ENCODE results near the gene CFAP73.
A peak's percentile ranks its signal among the peaks of the same experiment; 100 is the strongest.

CFAP73 gene

DNA sequence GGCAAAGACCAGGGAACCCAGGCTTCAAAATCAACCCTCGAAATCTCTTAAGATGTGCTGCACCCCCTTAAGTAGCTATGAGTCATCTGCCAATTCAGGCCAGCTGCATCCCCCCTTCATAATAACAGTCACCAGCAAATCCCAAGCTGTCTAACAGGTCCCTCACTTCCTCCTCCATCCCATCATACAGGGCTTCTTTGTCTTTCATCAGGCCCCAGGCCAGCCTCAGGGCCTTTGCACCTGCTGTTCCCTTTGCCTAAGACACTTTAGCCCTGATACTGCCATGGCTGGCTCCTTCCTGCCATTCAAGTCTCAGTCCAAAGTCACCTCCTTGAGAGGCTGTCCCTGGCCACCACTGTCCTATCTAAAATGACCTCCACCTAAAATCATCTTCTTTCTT, 18.0 kb upstream of the CFAP73 start:
- Histone ChIP-seq H3K18ac (ENCODE audit: low read length) (no peak overlapping the region), H3K4ac (ENCODE audit: low read depth, low read length) (no peak overlapping the region), H3K79me1 (ENCODE audit: low read length) (no peaks in the 10 kb centered on the region), H2BK5ac (ENCODE audit: low read length) (no peak overlapping the region), H3K27ac (ENCODE audit: low read depth, low read length) (no peak overlapping the region), H3K9ac (ENCODE audit: low read length) (no peak overlapping the region), H2BK120ac (ENCODE audit: low read depth, low read length) (no peak overlapping the region), H3K4me2 (ENCODE audit: low read length) (no peak overlapping the region), H3K56ac (ENCODE audit: low read length) (no peak overlapping the region), H3K79me2 (ENCODE audit: control insufficient read depth, insufficient read depth, low read length) (no peaks in the 10 kb centered on the region), H3K27me3 (ENCODE audit: insufficient read depth, low read length, poor library complexity) (no peaks in the 10 kb centered on the region), H2BK15ac (replicated peaks; ENCODE audit: low read depth) (no peak overlapping the region), H3K4me1 (ENCODE audit: control insufficient read depth, low read depth, low read length) (peaks cover 6% of the 10 kb centered on the region), H3K4me3 (ENCODE audit: low read length) (no peak overlapping the region), H3K36me3 (ENCODE audit: control insufficient read depth, insufficient read depth, low read length) (no peaks in the 10 kb centered on the region), H4K5ac (ENCODE audit: low read length) (no peak overlapping the region), H2AK5ac (ENCODE audit: low read length) (no peak overlapping the region), H3K23ac (ENCODE audit: low read length) (no peak overlapping the region), H4K8ac (ENCODE audit: low read depth, low read length) (no peak overlapping the region)
- no peak for DNase-seq
- no CpG with 5 or more reads among the region's 1 CpG for WGBS (ENCODE audit: extremely low coverage, insufficient coverage, low lambda C conversion rate)

DNA sequence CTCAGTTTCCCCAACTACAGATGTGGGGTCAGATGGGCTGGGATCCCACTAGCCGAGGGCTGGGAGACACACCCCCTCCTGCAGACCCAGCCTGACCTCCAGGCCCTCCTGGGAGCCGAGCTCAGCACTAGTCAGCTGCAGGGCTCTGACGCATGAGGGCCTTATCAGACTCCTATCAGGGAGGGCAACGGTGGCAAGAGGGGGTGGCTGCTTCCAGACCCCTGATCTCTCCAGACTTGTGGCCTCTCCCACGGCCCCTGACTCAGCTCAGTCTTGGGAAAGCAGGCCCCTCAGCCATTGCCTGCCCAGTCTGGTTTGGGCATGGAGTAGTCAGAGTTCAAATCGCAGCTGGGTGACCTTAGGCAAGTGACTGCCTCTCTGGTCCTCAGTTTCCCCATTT, 16.5 kb upstream of the CFAP73 start:
- Histone ChIP-seq H2BK120ac (ENCODE audit: low read depth, low read length) (no peak overlapping the region), H4K8ac (ENCODE audit: low read depth, low read length) (no peak overlapping the region), H3K9ac (ENCODE audit: low read length) (no peak overlapping the region), H3K4ac (ENCODE audit: low read depth, low read length) (no peak overlapping the region), H4K5ac (ENCODE audit: low read length) (no peak overlapping the region), H3K79me2 (ENCODE audit: control insufficient read depth, insufficient read depth, low read length) (no peaks in the 10 kb centered on the region), H3K27me3 (ENCODE audit: insufficient read depth, low read length, poor library complexity) (no peaks in the 10 kb centered on the region), H3K27ac (ENCODE audit: low read depth, low read length) (no peak overlapping the region), H2BK15ac (replicated peaks; ENCODE audit: low read depth) (no peak overlapping the region), H3K23ac (ENCODE audit: low read length) (no peak overlapping the region), H2AK5ac (ENCODE audit: low read length) (no peak overlapping the region), H3K36me3 (ENCODE audit: control insufficient read depth, insufficient read depth, low read length) (no peaks in the 10 kb centered on the region), H3K18ac (ENCODE audit: low read length) (no peak overlapping the region), H3K56ac (ENCODE audit: low read length) (no peak overlapping the region), H3K4me2 (ENCODE audit: low read length) (no peak overlapping the region), H3K79me1 (ENCODE audit: low read length) (no peaks in the 10 kb centered on the region), H3K4me3 (ENCODE audit: low read length) (no peak overlapping the region), H2BK5ac (ENCODE audit: low read length) (no peak overlapping the region), H3K4me1 (ENCODE audit: control insufficient read depth, low read depth, low read length) (peaks cover 6% of the 10 kb centered on the region)
- no peak for DNase-seq
- no CpG with 5 or more reads among the region's 6 CpGs for WGBS (ENCODE audit: extremely low coverage, insufficient coverage, low lambda C conversion rate)

DNA sequence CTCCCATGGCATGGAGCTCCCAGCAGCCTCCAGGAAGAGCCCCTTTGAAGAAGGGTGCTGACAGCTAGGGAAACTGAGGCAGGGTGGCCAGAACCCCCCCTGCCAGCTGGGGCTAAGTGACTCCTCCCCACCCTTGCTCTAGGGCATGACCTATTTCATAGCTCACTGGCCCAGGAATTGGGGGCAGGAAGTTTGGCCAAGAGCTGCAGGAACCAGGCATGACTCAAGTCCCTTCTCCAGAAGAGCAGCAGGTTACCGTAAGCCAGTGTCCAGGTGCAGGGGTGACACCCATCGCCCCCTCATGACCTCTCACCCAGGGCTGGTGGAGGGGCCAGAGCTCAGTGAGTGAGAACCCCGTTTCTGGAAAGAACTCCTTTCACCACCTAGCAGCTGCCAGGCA, 15.9 kb upstream of the CFAP73 start:
- Histone ChIP-seq H2BK120ac (ENCODE audit: low read depth, low read length) (no peak overlapping the region), H3K4me3 (ENCODE audit: low read length) (no peak overlapping the region), H4K8ac (ENCODE audit: low read depth, low read length) (no peak overlapping the region), H3K79me1 (ENCODE audit: low read length) (no peaks in the 10 kb centered on the region), H3K4me2 (ENCODE audit: low read length) (no peak overlapping the region), H3K23ac (ENCODE audit: low read length) (no peak overlapping the region), H3K27ac (ENCODE audit: low read depth, low read length) (no peak overlapping the region), H3K4ac (ENCODE audit: low read depth, low read length) (no peak overlapping the region), H3K18ac (ENCODE audit: low read length) (no peak overlapping the region), H2BK5ac (ENCODE audit: low read length) (no peak overlapping the region), H4K5ac (ENCODE audit: low read length) (no peak overlapping the region), H2BK15ac (replicated peaks; ENCODE audit: low read depth) (no peak overlapping the region), H2AK5ac (ENCODE audit: low read length) (no peak overlapping the region), H3K4me1 (ENCODE audit: control insufficient read depth, low read depth, low read length) (peaks cover 6% of the 10 kb centered on the region), H3K36me3 (ENCODE audit: control insufficient read depth, insufficient read depth, low read length) (no peaks in the 10 kb centered on the region), H3K56ac (ENCODE audit: low read length) (no peak overlapping the region), H3K79me2 (ENCODE audit: control insufficient read depth, insufficient read depth, low read length) (no peaks in the 10 kb centered on the region), H3K9ac (ENCODE audit: low read length) (no peak overlapping the region), H3K27me3 (ENCODE audit: insufficient read depth, low read length, poor library complexity) (no peaks in the 10 kb centered on the region)
- no CpG with 5 or more reads among the region's 3 CpGs for WGBS (ENCODE audit: extremely low coverage, insufficient coverage, low lambda C conversion rate)
- no peak for DNase-seq

DNA sequence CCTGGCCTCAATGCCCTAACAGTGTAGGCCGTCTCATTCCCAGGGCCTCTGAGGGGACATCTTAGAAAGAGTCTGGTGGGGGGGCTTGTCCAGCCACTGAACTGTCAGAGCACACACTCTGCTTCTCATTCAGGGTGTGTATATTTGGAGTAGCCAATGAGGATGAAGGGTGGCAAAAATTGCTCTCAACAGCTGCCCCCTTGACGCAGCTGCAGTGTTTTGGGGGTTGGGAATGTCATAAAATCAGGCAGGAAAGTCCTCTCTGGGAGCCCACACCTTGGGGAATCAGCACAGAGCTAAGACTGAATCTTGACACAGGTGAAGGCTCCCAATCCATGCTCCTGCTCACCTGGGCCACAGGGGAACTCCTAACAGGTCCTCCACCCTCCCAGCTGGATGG, 15.5 kb upstream of the CFAP73 start:
- Histone ChIP-seq H2BK5ac (ENCODE audit: low read length) (no peak overlapping the region), H3K56ac (ENCODE audit: low read length) (no peak overlapping the region)
- no CpG with 5 or more reads among the region's 2 CpGs for WGBS (ENCODE audit: extremely low coverage, insufficient coverage, low lambda C conversion rate)

DNA sequence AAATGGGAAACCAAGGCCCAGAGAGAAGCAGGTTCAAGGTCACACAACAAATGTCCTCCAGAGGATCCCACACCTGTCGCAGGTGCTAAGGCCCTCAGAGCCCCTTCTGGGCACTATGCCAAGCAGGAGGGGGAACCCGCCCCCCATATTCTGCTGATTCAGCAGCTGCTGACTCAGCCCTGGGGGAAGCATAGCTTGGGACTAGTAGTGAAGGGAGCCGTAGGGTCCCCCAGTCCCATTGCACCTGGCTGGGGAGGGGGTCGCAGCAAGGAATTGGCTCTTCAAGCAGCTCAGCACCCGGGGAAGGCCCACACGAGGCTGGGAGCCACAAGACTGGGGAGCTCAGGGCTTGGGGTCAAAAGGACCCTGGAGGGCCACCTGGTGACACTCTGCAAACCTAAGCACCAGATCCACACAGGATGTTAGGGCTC, 15.0 kb upstream of the CFAP73 start:
- Histone ChIP-seq H3K79me1 (ENCODE audit: low read length) (no peaks in the 10 kb centered on the region), H3K79me2 (ENCODE audit: control insufficient read depth, insufficient read depth, low read length) (no peaks in the 10 kb centered on the region), H2BK5ac (ENCODE audit: low read length) (no peak overlapping the region), H2BK120ac (ENCODE audit: low read depth, low read length) (no peak overlapping the region), H3K27me3 (ENCODE audit: insufficient read depth, low read length, poor library complexity) (no peaks in the 10 kb centered on the region), H3K4me3 (ENCODE audit: low read length) (no peak overlapping the region), H3K4me2 (ENCODE audit: low read length) (no peak overlapping the region), H3K18ac (ENCODE audit: low read length) (no peak overlapping the region), H4K5ac (ENCODE audit: low read length) (no peak overlapping the region), H3K9ac (ENCODE audit: low read length) (peak overlapping the region; percentile 74), H2BK15ac (replicated peaks; ENCODE audit: low read depth) (no peak overlapping the region), H3K36me3 (ENCODE audit: control insufficient read depth, insufficient read depth, low read length) (no peaks in the 10 kb centered on the region), H3K27ac (ENCODE audit: low read depth, low read length) (no peak overlapping the region), H3K23ac (ENCODE audit: low read length) (no peak overlapping the region), H3K56ac (ENCODE audit: low read length) (peak overlapping the region; percentile 89), H3K4me1 (ENCODE audit: control insufficient read depth, low read depth, low read length) (peaks cover 6% of the 10 kb centered on the region), H2AK5ac (ENCODE audit: low read length) (no peak overlapping the region), H4K8ac (ENCODE audit: low read depth, low read length) (no peak overlapping the region), H3K4ac (ENCODE audit: low read depth, low read length) (no peak overlapping the region)
- DNase-seq, result no peak
- no CpG with 5 or more reads among the region's 6 CpGs for WGBS (ENCODE audit: extremely low coverage, insufficient coverage, low lambda C conversion rate)

More for the DNA sequence above, 15.5 kb upstream of the CFAP73 start:
- H3K18ac ChIP-seq (ENCODE audit: low read length), result no peak overlapping the region
- H3K4me3 ChIP-seq (ENCODE audit: low read length), result no peak overlapping the region
- no peak overlapping the region for H4K8ac ChIP-seq (ENCODE audit: low read depth, low read length)
- no peaks in the 10 kb centered on the region for H3K27me3 ChIP-seq (ENCODE audit: insufficient read depth, low read length, poor library complexity)
- H2AK5ac ChIP-seq (ENCODE audit: low read length), result no peak overlapping the region
- H3K27ac ChIP-seq (ENCODE audit: low read depth, low read length), result no peak overlapping the region
- no peaks in the 10 kb centered on the region for H3K36me3 ChIP-seq (ENCODE audit: control insufficient read depth, insufficient read depth, low read length)
- H3K79me2 ChIP-seq (ENCODE audit: control insufficient read depth, insufficient read depth, low read length), result no peaks in the 10 kb centered on the region
- peaks cover 6% of the 10 kb centered on the region for H3K4me1 ChIP-seq (ENCODE audit: control insufficient read depth, low read depth, low read length)
- H2BK120ac ChIP-seq (ENCODE audit: low read depth, low read length), result no peak overlapping the region
- no peak for DNase-seq
- no peak overlapping the region for H4K5ac ChIP-seq (ENCODE audit: low read length)
- H3K79me1 ChIP-seq (ENCODE audit: low read length), result no peaks in the 10 kb centered on the region
- no peak overlapping the region for H3K23ac ChIP-seq (ENCODE audit: low read length)
- H3K4me2 ChIP-seq (ENCODE audit: low read length), result no peak overlapping the region
- no peak overlapping the region for H2BK15ac ChIP-seq (replicated peaks; ENCODE audit: low read depth)
- H3K4ac ChIP-seq (ENCODE audit: low read depth, low read length), result no peak overlapping the region
- no peak overlapping the region for H3K9ac ChIP-seq (ENCODE audit: low read length)

All from mesendoderm (in vitro differentiated cells).